PC-3 (cell line): ENCODE measurements around the gene SPIRE1.

Experiments
- EZH2 ChIP-seq: fragments of 300-600 bp; sonication (generic); IDR thresholded peaks from one replicate; pipeline ENCODE4 v1.6.1; 2017; ENCODE audit warnings: antibody characterized with exemption, mild to moderate bottlenecking, low read length; ENCODE audit not compliant: unreplicated experiment
- TF ChIP-seq, protein P1 (sequence below): fragments of 300-600 bp; sonication (generic); conservative IDR thresholded peaks from 2 replicates; pipeline ENCODE4 v1.5.1; 2017; ENCODE audit warnings: antibody characterized with exemption, low read depth, mild to moderate bottlenecking, low read length

DNA sequence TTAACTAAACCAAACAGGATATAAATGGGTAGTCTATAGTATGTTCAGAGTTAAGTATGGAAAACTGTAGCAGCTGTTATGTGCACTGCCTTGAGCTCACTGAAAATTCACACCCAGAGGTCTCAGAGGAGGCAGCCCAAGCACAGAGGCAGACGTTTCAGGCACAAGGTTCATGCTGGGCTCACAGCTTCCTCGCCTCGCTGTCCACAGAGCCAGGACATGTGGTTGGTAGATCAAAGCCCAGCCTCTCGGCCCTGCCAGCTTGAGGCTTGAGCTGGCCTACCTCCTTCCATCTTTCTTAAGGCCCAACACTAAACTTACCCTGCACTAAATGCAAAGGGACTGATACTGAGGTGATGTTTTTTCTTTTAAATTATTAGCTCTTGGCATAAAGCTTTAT is 206.5 kb downstream of the SPIRE1 start:
- TF ChIP-seq, protein P1, sequence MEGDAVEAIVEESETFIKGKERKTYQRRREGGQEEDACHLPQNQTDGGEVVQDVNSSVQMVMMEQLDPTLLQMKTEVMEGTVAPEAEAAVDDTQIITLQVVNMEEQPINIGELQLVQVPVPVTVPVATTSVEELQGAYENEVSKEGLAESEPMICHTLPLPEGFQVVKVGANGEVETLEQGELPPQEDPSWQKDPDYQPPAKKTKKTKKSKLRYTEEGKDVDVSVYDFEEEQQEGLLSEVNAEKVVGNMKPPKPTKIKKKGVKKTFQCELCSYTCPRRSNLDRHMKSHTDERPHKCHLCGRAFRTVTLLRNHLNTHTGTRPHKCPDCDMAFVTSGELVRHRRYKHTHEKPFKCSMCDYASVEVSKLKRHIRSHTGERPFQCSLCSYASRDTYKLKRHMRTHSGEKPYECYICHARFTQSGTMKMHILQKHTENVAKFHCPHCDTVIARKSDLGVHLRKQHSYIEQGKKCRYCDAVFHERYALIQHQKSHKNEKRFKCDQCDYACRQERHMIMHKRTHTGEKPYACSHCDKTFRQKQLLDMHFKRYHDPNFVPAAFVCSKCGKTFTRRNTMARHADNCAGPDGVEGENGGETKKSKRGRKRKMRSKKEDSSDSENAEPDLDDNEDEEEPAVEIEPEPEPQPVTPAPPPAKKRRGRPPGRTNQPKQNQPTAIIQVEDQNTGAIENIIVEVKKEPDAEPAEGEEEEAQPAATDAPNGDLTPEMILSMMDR = no peak
- TF ChIP-seq EZH2 = no peak
